ENCODE measurements around the gene AREL1. TPM values are rescaled to one million over a fixed set of nuclear protein-coding genes. Genes with fewer than 3 reads are reported as not detected.

The AREL1 gene
- total RNA-seq, 1 experiment from 2014 or later = 11.6 TPM

DNA sequence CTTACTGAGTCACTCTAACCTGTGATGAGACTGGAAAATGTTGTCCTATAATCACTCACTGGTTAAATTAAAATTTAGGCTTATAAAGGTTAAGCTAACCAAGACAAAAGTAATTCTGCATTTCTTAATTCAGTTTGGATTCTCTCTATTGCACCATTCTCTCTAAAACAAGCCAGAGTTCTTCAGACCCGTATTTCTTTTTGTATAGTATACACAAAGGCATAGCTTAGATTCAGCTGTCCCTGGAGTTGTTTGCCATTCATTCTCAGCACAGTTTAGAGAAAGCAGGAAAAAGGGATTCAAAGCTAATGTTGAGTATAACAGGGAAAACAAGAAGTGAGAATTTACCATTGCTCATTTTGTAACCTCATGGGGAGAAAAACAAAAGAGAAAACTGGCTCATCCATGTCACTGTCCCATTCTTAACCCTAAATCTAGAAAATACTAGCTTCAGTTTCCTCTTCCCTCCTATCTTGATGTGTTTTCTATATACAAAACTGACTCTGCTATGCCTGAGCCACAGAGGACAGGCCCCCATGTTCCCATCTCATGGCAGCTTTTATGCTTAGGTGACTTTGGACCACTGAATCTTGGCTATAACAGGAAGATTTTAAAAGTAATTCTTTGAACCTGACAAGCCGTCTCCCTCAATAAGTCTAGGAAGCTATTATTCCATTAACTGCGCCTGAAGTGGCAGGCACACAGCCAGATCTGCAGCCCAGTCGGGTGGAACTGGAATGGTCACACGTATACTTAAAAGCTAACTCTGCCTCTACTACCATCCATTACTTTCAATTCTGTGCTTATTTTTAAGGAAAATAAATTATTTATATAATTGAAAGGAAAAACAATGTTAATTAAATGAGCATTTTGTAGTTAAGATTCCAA, 7.0 kb downstream of the AREL1 start:
- Histone ChIP-seq H3K27me3 (no peaks in the 10 kb centered on the region), H3K9me3 (peaks cover 2% of the 10 kb centered on the region; the same call in 1 of the 2 replicates), H3K36me3 (no peaks in the 10 kb centered on the region), H3K4me3 (no peak overlapping the region)
- no peak for DNase-seq

GRCh38 chr14:74704656-74705055, 8.2 kb downstream of the AREL1 start:
- no peaks in the 10 kb centered on the region for H3K36me3 ChIP-seq
- no peaks in the 10 kb centered on the region for H3K27me3 ChIP-seq
- H3K9me3 ChIP-seq = peaks cover 2% of the 10 kb centered on the region; the same call in 1 of the 2 replicates
- H3K4me3 ChIP-seq = no peak overlapping the region
- DNase-seq = no peak

- no peak overlapping the region for H3K4me3 ChIP-seq
- DNase-seq = no peak
- H3K36me3 ChIP-seq = no peaks in the 10 kb centered on the region
- peaks cover 2% of the 10 kb centered on the region; the same call in 1 of the 2 replicates for H3K9me3 ChIP-seq
- no peaks in the 10 kb centered on the region for H3K27me3 ChIP-seq
These were observed 9.8 kb downstream of the AREL1 start for GRCh38 chr14:74703043-74703442.

DNA sequence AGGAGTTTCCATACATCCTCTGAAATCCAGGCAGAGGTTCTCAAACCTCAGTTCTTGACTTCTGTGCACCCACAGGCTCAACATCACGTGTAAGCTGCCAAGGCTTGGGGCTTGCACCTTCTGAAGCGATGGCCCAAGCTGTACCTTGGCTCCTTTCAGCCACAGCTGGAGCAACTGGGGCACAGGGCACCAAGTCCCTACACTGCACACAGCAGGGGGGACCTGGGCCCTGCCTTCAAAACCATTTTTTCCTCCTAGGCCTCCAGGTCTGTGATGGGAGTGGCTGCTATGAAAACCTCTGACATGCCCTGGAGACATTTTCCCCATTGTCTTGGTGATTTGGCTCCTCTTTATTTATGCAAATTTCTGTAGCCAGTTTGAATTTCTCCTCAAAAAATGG, 10.6 kb downstream of the AREL1 start:
- DNase-seq = no peak
- H3K9me3 ChIP-seq = peaks cover 2% of the 10 kb centered on the region; the same call in 1 of the 2 replicates
- H3K27me3 ChIP-seq = no peaks in the 10 kb centered on the region
- no peaks in the 10 kb centered on the region; the same call in 1 of the 2 replicates for H3K36me3 ChIP-seq
- H3K4me3 ChIP-seq = no peak overlapping the region

DNA sequence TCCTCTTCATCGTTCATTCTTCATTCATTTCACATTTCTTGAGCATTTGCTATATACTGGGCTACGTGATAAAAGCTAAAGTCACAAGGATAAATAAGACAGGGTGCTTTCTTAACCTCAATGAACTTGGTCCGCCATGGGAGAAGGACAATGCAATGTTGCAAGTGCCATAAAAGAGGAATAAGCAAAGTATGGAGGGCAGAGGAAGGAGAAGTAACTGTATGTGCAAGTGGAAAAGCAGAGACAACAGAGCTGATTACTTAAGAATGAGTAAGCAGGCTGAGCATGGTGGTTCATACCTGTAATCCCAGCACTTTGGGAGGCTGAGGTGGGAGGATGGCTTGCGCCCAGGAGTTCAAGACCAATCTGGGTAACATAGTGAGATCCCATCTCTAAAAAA, 14.4 kb downstream of the AREL1 start:
- Histone ChIP-seq H3K36me3 (no peaks in the 10 kb centered on the region; the same call in 1 of the 2 replicates), H3K27me3 (no peaks in the 10 kb centered on the region), H3K4me3 (no peak overlapping the region), H3K9me3 (peaks cover under 1% of the 10 kb centered on the region; the same call in 1 of the 2 replicates)
- no peak for DNase-seq

DNA sequence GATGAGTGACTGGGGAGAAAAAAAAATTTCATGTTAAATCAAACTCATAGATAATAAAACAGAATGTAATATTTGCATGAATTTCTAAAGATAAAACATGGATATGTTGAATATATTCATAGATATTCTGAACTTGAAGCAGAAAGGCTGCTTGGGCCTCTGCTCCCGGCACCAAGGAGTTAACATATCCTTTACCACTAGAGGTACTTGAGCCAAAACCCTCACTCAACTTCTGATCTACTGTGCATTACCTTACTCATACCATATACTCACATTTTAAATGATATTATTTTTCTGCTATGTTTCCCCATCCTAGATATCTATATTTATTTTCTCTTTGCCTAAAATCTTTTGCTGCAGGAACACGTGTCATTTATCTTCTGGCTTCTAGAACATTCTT, 14.9 kb downstream of the AREL1 start:
- Histone ChIP-seq H3K4me3 (no peak overlapping the region), H3K27me3 (no peaks in the 10 kb centered on the region), H3K36me3 (no peaks in the 10 kb centered on the region; the same call in 1 of the 2 replicates), H3K9me3 (no peaks in the 10 kb centered on the region)
- no peak for DNase-seq

DNA sequence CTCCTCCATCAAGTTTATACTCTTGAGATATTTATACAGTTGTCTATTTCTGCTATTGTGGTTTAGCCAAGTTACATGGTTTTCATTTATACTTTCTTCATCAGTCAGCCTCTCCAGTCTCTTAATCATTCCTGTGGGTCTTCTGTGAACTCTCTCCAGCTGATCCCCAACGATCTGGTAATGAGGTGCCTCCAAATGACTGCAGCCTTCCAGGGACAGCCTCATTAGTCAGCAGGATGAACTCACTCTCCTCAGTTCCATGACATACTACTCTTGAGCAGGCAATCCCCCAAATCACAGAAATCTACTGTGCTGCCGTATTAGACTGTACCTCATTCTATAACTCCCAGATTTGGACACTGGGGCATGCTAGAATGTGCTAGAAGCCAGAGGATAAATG, 15.3 kb downstream of the AREL1 start:
- Histone ChIP-seq H3K36me3 (no peaks in the 10 kb centered on the region; the same call in 1 of the 2 replicates), H3K27me3 (no peaks in the 10 kb centered on the region), H3K9me3 (no peaks in the 10 kb centered on the region), H3K4me3 (no peak overlapping the region)
- no peak for DNase-seq

DNA sequence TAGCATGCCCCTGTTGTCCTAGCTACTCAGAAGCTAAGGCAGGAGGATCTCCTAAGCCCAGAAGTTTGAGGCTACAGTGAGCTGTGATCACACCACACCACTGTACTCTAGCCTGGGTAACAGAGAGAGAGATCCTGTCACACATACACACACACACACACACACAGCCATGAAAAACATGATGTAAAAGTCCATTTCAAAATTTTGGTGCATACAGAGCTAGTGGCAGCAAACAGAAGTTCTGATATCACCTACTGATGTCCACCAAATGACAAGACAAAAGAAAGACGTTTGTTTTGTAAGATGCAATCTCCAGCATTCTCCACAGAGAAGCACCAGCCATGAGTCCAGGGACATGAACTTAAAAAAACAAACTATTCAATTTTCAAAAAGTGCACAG, 15.9 kb downstream of the AREL1 start:
- no peaks in the 10 kb centered on the region; the same call in none of the 2 replicates for H3K36me3 ChIP-seq

GRCh38 chr14:74695406-74695805, 17.5 kb downstream of the AREL1 start:
- DNase-seq = no peak
- Histone ChIP-seq H3K9me3 (no peaks in the 10 kb centered on the region), H3K36me3 (no peaks in the 10 kb centered on the region; the same call in none of the 2 replicates), H3K4me3 (no peak overlapping the region), H3K27me3 (no peaks in the 10 kb centered on the region)

More for the DNA sequence above, 15.9 kb downstream of the AREL1 start:
- H3K4me3 ChIP-seq = no peak overlapping the region
- H3K27me3 ChIP-seq = no peaks in the 10 kb centered on the region
- H3K9me3 ChIP-seq = no peaks in the 10 kb centered on the region
- DNase-seq = no peak

DNA sequence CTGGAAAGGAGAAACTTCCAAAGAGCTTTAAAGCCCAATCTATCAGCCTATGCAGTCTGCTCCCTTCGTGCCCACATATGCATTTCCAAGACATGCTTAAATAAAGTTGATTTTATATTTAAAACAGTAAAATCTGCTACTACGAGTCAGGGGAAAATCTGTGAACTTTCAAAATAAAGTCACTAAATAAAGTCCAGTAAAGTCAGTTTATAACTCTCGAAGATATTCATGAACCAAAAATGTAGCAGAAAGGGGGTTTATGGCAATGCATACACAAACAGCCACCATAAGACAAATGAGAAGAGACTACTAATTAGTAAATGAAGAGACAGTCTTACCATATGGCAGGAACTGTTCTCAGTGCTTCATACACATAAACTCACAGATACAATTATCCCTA, 19.7 kb downstream of the AREL1 start:
- no peak for DNase-seq
- no peaks in the 10 kb centered on the region; the same call in none of the 2 replicates for H3K36me3 ChIP-seq
- H3K27me3 ChIP-seq = no peaks in the 10 kb centered on the region
- no peak overlapping the region for H3K4me3 ChIP-seq
- H3K9me3 ChIP-seq = no peaks in the 10 kb centered on the region

DNA sequence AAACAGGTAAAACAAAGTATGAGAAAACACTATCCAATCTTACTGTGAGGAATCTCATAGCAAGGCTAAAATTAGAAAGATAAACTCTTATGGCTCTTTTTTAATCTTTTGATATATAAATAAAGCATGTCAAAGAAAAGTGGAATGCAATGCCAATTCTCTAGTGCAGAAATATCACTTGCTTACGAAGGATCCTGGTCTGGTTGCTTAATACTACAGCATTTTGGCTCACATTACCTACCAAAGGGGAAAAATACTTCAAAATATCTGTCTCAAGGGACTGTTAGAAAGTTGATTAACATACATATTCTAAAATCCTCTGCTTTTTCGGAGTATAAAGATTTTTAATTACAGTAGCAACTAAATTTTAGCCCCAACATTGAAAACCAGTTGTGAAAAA, 21.4 kb downstream of the AREL1 start:
- no peaks in the 10 kb centered on the region; the same call in none of the 2 replicates for H3K36me3 ChIP-seq
- no peak overlapping the region for H3K4me3 ChIP-seq
- DNase-seq = no peak
- H3K27me3 ChIP-seq = no peaks in the 10 kb centered on the region
- H3K9me3 ChIP-seq = no peaks in the 10 kb centered on the region

GRCh38 chr14:74685921-74686678, 26.8 kb downstream of the AREL1 start:
- Histone ChIP-seq H3K9me3 (no peaks in the 10 kb centered on the region), H3K4me3 (no peak overlapping the region), H3K36me3 (peaks cover 4% of the 10 kb centered on the region; the same call in 1 of the 2 replicates), H3K27me3 (no peaks in the 10 kb centered on the region)
- no peak for DNase-seq

- DNase-seq = no peak
- Histone ChIP-seq H3K4me3 (no peak overlapping the region), H3K27me3 (no peaks in the 10 kb centered on the region), H3K36me3 (peaks cover 4% of the 10 kb centered on the region; the same call in 1 of the 2 replicates), H3K9me3 (no peaks in the 10 kb centered on the region)
These were observed 27.8 kb downstream of the AREL1 start for GRCh38 chr14:74685056-74685455.

DNA sequence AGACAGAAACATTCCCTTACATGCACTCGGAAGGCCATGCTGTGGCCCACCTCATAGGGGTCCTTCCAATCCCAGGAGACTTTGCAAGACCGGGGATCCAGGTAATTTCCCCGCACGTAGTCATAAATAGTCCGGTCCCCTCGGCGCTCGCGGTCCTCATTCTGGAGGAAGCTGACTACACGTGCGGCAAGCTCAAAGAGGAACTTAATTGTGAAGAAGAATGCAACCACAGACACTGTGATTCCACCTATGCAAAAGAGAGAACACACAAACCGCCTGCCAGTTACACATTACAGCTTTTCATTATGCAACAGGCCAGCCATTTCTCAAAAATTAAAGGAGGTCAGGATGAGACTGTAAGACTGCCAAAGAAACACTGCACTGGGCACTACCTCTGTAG, 28.4 kb downstream of the AREL1 start:
- Histone ChIP-seq H3K27me3 (no peaks in the 10 kb centered on the region), H3K9me3 (no peaks in the 10 kb centered on the region), H3K36me3 (peaks cover 4% of the 10 kb centered on the region; the same call in 1 of the 2 replicates), H3K4me3 (no peak overlapping the region)
- DNase-seq = no peak

- Histone ChIP-seq H3K27me3 (no peaks in the 10 kb centered on the region), H3K36me3 (peaks cover 4% of the 10 kb centered on the region; the same call in 1 of the 2 replicates), H3K4me3 (no peak overlapping the region), H3K9me3 (no peaks in the 10 kb centered on the region)
- no peak for DNase-seq
These were observed 29.5 kb downstream of the AREL1 start for GRCh38 chr14:74683406-74683805.

- DNase-seq = no peak
These were observed 30.5 kb downstream of the AREL1 start for GRCh38 chr14:74682169-74682952.

More at GRCh38 chr14:74682169-74682952, 30.5 kb downstream of the AREL1 start:
- Histone ChIP-seq H3K9me3 (no peaks in the 10 kb centered on the region), H3K27me3 (no peaks in the 10 kb centered on the region), H3K4me3 (no peak overlapping the region), H3K36me3 (peaks cover 4% of the 10 kb centered on the region; the same call in 1 of the 2 replicates)
